Endodermal cell (in vitro differentiated cells): ENCODE data around the gene AFF3. TPM values are rescaled to one million over a fixed set of nuclear protein-coding genes. Genes with fewer than 3 reads are reported as not detected.

Experiments used
- DNase-seq: peaks from one replicate; pipeline ENCODE4 v3.0.0-alpha.2; 2017
- H3K27ac ChIP-seq: 2 replicates; pipeline ENCODE4 v1.5.1; 2013; ENCODE audit warnings: mild to moderate bottlenecking, low read depth, low read length, moderate library complexity
- H3K27me3 ChIP-seq: 2 replicates; pipeline ENCODE4 v1.6.1; 2013; ENCODE audit warnings: mild to moderate bottlenecking, low read length, moderate library complexity; ENCODE audit not compliant: insufficient read depth, control insufficient read depth, poor library complexity, severe bottlenecking
- H3K36me3 ChIP-seq: 2 replicates; pipeline ENCODE4 v1.7.0; 2013; ENCODE audit warnings: mild to moderate bottlenecking, low read length, moderate library complexity; ENCODE audit not compliant: control insufficient read depth, insufficient read depth
- H3K4me1 ChIP-seq: one replicate; pipeline ENCODE4 v1.7.0; 2013; ENCODE audit warnings: low read length; ENCODE audit not compliant: control insufficient read depth, insufficient read depth
- H3K4me3 ChIP-seq: 2 replicates; pipeline ENCODE4 v1.5.1; 2013; ENCODE audit warnings: mild to moderate bottlenecking, low read length, moderate library complexity
- H3K9ac ChIP-seq: 2 replicates; pipeline ENCODE4 v1.6.1; 2013; ENCODE audit warnings: mild to moderate bottlenecking, low read length, moderate library complexity; ENCODE audit not compliant: poor library complexity, severe bottlenecking; ENCODE audit errors: extremely low read depth
- H3K9me3 ChIP-seq: 2 replicates; pipeline ENCODE4 v1.6.1; 2013; ENCODE audit warnings: mild to moderate bottlenecking, low read length, moderate library complexity; ENCODE audit not compliant: control insufficient read depth
- H3K27ac Mint-ChIP-seq: 2 replicates; pipeline ENCODE4 v1.8.0; 2020; ENCODE audit warnings: mixed read lengths
- H3K27me3 Mint-ChIP-seq: 2 replicates; pipeline ENCODE4 v1.8.0; 2021; ENCODE audit warnings: mild to moderate bottlenecking, mixed read lengths; ENCODE audit not compliant: insufficient read depth
- H3K36me3 Mint-ChIP-seq: 2 replicates; pipeline ENCODE4 v1.8.0; 2020; ENCODE audit warnings: low read depth, mixed read lengths
- H3K4me1 Mint-ChIP-seq: 2 replicates; pipeline ENCODE4 v1.8.0; 2020; ENCODE audit warnings: mixed read lengths
- H3K4me3 Mint-ChIP-seq: 2 replicates; pipeline ENCODE4 v1.8.0; 2020; ENCODE audit warnings: mild to moderate bottlenecking, moderate library complexity, mixed read lengths
- H3K9me3 Mint-ChIP-seq: 2 replicates; pipeline ENCODE4 v1.8.0; 2020; ENCODE audit warnings: mild to moderate bottlenecking, mixed read lengths
- CTCF ChIP-seq: fragments of 200-600 bp; sonication (generic); conservative IDR thresholded peaks from 2 replicates; pipeline ENCODE4 v1.5.0; 2021; ENCODE audit warnings: antibody characterized with exemption, mild to moderate bottlenecking
- WGBS, 2 experiments: methylation state at CpG; one replicate each; pipeline versions ENCODE4 v1.1.5 to v1.1.7; 2013; ENCODE audit warnings: missing lambda C conversion rate in 2 of 2, mixed read lengths in 1 of 2; ENCODE audit not compliant: insufficient coverage in 1 of 2, insufficient read length in 1 of 2; 5-methylcytosine and 5-hydroxymethylcytosine counted together
- total RNA-seq, 2 donors: library from RNA; stranded (reverse); fragmentation: NEBNext Ultra II Directional in 1 of 2; extraction: Animal tissue kit (Norgen Biotek cat#: 25700) in 1 of 2; gene quantifications; 2 replicates in 1 of 2; 3 replicates in 1 of 2; pipeline ENCODE4 v1.2.1, GENCODE V29; 2021

AFF3 gene
- total RNA-seq, 2 donors from 2014 or later, result 0.62 to 0.73 TPM

DNA sequence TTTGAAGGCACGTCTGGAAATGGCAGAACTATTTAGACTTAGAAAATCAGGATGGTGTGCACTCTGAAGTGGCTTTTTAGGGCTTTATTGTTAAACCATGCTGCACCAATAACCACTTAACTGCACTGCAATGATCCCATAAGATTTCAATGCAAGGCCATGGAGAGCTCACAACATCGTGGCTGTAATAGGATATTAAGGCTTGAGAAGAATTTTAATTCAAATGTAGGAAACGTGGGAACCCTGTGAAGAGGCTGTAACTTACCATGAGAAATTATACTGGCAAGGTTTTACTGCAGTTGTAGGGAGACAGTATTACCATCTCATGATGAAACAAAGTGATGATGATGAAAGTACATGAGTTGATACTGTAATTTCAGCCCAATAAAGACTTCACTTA is 242.5 kb downstream of the AFF3 start:
- Histone ChIP-seq H3K4me1 (no peaks in the 10 kb centered on the region), H3K9me3 (no peaks in the 10 kb centered on the region), H3K9ac (no peak overlapping the region), H3K4me3 (no peak overlapping the region), H3K27me3 (no peaks in the 10 kb centered on the region), H3K36me3 (no peaks in the 10 kb centered on the region), H3K27ac (peak overlapping the region; percentile 95)
- Mint-ChIP-seq H3K27ac (no peak overlapping the region), H3K27me3 (no peaks in the 10 kb centered on the region), H3K4me1 (peaks cover 8% of the 10 kb centered on the region), H3K36me3 (no peaks in the 10 kb centered on the region), H3K4me3 (no peak overlapping the region), H3K9me3 (no peaks in the 10 kb centered on the region)
- WGBS, 2 experiments, result 81 to 90% methylated on average over 3 of the region's 3 CpGs
- DNase-seq, result no peak
- no peak for TF ChIP-seq CTCF

GRCh38 chr2:99899058-99899855 is 243.1 kb downstream of the AFF3 start:
- H3K9me3 ChIP-seq, result no peaks in the 10 kb centered on the region
- Mint-ChIP-seq H3K36me3 (no peaks in the 10 kb centered on the region), H3K4me3 (no peak overlapping the region), H3K27me3 (no peaks in the 10 kb centered on the region), H3K9me3 (no peaks in the 10 kb centered on the region), H3K4me1 (peaks cover 8% of the 10 kb centered on the region), H3K27ac (no peak overlapping the region)
- H3K9ac ChIP-seq, result no peak overlapping the region
- H3K27me3 ChIP-seq, result no peaks in the 10 kb centered on the region
- H3K36me3 ChIP-seq, result no peaks in the 10 kb centered on the region
- peak overlapping the region; percentile 95 for H3K27ac ChIP-seq
- no peak for TF ChIP-seq CTCF
- no peak for DNase-seq
- no peak overlapping the region for H3K4me3 ChIP-seq
- H3K4me1 ChIP-seq, result no peaks in the 10 kb centered on the region
- 87% methylated on average over 3 to 5 of the region's 5 CpGs for WGBS, 2 experiments

- no peaks in the 10 kb centered on the region for H3K36me3 ChIP-seq
- 94 to 97% methylated on average over 8 to 12 of the region's 12 CpGs for WGBS, 2 experiments
- peaks cover 8% of the 10 kb centered on the region for H3K4me1 Mint-ChIP-seq
Observed at GRCh38 chr2:99898336-99899048, 243.9 kb downstream of the AFF3 start.

More at GRCh38 chr2:99898336-99899048, 243.9 kb downstream of the AFF3 start:
- Mint-ChIP-seq H3K27me3 (no peaks in the 10 kb centered on the region), H3K27ac (no peak overlapping the region), H3K36me3 (no peaks in the 10 kb centered on the region), H3K4me3 (no peak overlapping the region), H3K9me3 (no peaks in the 10 kb centered on the region)
- Histone ChIP-seq H3K9ac (no peak overlapping the region), H3K9me3 (no peaks in the 10 kb centered on the region), H3K27ac (no peak overlapping the region), H3K4me1 (no peaks in the 10 kb centered on the region), H3K4me3 (no peak overlapping the region), H3K27me3 (no peaks in the 10 kb centered on the region)
- no peak for DNase-seq
- no peak for TF ChIP-seq CTCF
